ENCODE measurements around the gene PLAA. TPM values are rescaled to one million over a fixed set of nuclear protein-coding genes. Genes with fewer than 3 reads are reported as not detected.
"Not testable (repeated sequence)": the region's sequence is repeated elsewhere in the genome, so short reads cannot be mapped to it uniquely, and the experiment has no call there.

PLAA gene
- polyA plus RNA-seq, 4 donors = 35.3 to 54.0 (median 42.1) TPM

DNA sequence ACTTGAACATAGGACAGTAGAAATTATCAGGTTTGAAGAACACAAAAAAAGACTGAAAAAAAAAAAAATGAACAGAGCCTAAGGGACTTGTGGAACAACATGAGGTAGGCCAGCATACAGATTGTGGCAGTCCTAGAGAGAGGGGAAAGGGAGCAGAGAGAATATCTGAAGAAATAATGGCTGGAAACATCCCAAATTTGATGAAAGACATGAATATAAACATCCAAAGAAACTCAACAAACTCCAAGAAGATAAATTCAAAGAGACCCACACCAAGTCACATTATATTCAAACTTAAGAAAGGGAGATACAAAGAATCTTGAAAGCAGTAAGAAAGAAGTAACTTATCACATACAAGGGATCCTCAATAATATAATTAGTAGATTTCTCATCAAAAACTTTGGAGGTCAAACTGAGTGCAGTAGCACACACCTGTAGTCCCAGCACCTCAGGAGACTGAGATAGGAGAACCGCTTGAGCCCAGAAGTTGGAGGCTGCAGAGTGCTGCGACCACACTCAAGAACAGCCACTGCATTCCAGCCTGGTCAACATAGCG is 9.1 kb downstream of the PLAA start:
- DNase-seq (ENCODE audit: low read depth in 4 of 4, low spot score in 2 of 4) = no peak

DNA sequence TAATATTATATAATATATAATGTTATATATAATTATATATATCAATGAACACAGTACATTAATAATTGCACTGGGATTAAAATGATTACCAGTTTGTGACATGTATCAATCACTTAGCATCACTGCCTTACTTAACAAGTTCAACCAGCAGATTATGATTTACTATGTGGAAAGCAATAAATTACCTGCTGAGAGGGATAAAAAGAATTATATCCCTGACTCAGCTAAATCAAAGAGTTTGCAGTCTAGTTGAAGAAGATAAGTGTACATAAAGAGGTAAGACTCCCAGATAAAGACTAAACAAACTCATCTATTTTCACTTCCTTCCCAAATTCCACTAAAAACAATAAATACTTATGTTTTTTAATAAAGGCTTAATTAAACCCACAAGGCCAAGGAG is 11.2 kb downstream of the PLAA start:
- no peak for DNase-seq (ENCODE audit: low read depth in 4 of 4, low spot score in 2 of 4)

DNA sequence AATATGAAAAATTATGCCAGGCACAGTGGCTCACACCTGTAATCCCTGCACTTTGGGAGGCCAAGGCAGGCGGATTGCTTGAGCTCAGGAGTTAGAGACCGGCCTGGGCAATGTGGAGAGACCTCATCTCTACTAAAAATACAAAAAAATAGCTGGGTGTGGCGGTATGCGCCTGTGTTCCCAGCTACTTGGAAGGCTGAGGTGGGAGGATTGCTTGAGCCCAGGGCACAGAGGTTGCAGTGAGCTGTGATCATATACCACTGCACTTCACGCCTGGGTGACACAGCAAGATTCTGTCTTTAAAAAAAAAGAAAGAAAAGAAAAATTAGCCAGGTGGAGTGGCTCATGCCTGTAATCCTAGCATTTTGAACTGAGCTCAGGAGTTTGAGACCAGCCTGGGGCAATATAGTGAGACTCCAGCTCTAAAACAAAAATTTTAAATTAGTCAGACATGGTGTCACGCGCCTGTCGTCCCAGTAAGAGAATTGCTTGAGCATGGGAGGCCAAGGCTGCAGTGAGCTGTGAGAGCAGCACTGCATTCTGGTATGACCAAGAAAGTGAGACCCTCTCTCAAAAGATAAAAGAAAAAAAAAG is 18.0 kb downstream of the PLAA start:
- DNase-seq (ENCODE audit: low read depth in 4 of 4, low spot score in 2 of 4) = peak in 2 of 4 donors; percentile 0 to 2

DNA sequence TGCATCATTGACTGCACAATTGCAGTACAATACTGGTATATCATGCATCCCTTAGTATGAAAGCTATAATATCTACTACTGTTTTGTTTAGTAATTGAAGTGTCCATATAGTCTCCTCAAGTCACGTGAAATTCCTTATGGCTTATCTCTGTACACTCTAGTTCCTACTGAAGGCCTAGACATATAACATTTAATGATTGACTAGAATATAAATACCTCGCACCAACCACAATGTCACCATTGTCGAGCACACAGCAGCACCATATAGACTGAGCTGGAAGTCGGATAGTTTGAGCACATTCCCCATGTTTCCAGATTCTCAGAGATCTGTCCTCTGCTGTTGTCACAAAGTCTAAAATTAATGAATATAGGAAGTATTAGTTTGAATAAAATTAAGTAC is 21.4 kb downstream of the PLAA start:
- DNase-seq (ENCODE audit: low read depth in 4 of 4, low spot score in 2 of 4) = no peak

DNA sequence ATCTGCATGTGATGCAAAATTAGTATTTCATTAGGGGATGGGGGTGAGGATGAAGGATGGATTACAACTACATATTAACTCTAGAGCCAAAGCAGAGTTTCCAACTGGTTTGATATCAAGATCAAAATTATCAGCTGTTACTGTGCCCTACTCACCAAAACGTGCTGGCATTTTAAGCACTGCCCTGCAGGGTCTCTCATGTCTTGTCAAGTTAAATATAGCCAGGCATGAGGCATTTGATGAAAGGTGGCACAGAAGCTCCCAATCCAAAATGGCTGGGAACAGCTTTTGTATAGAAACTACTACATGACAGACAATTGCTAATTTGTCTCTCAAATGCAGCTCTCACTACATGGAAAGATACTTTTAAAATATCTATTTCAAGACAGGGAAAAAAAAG is 27.3 kb downstream of the PLAA start:
- no peak for DNase-seq (ENCODE audit: low read depth in 4 of 4, low spot score in 2 of 4)

DNA sequence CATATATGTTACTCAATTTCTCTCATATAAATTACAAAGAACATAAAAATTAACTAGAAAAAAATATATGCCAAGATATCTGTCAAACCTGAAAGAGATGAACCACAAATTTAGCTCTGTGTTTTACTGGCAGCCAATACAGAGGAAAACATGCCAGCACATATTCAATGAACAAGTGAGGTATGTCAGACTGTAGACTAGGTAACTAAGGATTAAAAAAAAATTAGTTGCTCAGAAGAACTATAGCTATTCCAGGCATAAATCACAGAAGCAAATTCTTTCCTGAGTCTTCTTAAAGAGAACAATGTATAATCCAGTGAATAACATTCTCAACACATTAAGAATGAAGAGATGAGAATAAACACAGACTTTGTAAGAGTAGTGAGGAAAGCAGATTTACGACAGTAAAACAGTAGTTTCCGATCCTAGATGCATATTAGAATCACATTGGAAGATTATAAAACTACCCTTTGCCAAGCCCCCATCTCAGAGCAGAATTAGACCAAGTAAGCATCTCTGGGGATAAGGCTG is 33.8 kb downstream of the PLAA start:
- no peak for DNase-seq (ENCODE audit: low read depth in 4 of 4, low spot score in 2 of 4)

DNA sequence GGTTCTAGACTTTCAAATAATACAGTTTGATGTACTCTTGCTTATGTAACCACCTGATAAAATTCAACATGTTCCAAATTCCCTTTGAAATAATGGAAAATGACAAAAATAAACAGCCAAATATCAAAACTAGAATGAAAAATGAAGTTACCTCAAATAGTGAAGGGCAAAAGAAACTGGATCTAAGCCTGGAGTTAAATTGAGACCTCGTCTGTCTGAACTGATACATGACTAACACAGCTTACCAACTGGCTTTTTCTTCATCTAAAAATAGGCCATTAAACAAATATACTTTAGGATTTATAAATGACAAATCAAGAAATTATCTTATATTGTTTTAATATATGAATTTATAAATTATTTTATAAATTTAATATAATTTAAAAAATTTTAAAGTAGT is 42.4 kb downstream of the PLAA start:
- DNase-seq (ENCODE audit: low read depth in 4 of 4, low spot score in 2 of 4) = no peak

DNA sequence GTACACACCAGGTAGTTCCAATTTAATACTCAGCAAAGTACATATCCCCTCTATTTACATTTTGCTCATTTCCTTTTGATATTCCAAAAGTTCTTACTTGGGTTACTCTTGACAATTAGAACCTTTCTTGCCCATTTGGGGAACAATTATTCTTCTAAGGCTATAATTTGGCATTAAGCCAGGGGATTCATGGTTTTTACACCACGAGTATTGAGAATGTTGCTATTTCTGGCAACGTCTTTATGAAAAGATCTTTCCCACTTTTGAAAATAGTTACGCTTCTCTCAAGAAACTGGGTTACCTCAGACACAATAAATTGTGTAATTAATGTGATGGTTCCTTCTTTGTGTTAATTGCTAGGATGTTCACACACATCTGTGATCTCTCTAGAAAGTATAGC is 43.0 kb downstream of the PLAA start:
- DNase-seq (ENCODE audit: low read depth in 4 of 4, low spot score in 2 of 4) = no peak

DNA sequence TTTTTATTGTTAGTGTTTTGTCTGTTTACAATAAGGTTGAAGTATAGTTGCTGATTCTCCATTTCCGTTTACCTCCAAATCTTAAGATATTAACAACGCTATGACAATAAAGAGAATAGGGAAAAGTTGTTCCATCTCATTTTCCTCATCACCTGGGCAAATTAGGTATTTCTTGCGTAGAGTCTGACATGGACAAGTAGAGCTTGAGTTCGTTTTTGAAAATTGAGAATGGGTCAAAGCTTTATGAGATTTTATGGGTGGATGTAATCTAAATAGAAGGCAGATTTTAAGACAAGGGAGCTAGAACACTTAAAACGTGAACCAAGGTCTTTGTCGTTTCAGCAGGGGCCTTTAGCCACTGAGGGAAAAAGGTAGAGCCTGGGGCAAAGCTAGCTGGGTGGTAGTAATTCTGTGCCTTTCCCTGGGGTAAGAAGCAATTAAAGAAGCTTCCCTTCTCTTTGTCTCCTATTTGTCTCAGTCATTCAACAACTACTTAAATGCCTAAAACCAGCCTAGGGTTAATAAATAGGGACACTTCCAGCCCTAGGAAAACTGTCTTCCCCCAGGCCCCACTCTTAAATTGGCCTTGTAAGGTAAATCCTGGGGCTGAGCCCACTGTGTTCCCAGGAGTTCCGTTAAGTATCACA is 53.9 kb downstream of the PLAA start:
- DNase-seq (ENCODE audit: low read depth in 4 of 4, low spot score in 2 of 4) = no peak

DNA sequence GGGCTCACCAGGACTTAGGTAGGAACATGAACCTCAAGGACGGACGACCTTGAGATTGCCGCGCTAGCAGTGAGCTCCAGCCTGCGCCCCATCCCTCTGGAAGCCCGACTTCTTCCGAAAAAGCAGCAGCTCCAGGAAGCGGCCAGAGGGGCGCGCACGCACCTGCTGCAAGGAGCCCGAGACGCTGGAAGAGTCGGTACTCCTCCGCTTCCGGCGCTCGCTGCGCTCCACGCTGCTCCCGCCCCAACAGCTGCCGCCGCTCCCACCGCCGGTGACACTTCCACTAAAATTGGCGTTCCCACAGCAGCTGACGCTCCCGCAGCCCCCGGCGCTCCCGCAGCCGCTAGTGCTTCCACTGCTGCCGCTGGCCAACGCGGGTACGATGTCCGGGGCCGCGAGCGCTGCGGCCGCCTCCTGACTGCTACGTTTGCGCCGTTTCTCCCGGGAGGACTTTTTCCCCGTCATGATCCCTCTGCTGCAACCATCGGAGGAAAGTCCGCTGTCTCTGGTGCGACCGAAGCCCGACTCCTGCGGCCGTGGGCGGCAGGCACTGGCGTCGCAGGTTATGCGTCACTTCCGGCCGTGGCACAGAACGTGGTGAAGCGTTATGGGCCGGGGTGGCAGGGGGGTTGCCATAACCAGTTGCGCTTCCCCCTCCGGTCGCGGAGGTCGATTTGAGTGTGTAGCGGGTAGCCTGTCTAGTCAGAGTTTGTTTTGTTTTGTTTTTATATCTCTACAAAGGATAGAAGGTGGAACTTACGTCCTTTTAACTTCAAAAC is 54.6 kb downstream of the PLAA start, which contains the start of gene CAAP1:
Gene CAAP1 (minus strand): TSS at position 552 of the 779 bp plus-strand sequence. CDS start 87 bp downstream, at position 465.
- peak; percentile 83 to 92 (median 85) for DNase-seq (ENCODE audit: low read depth in 4 of 4, low spot score in 2 of 4)

DNA sequence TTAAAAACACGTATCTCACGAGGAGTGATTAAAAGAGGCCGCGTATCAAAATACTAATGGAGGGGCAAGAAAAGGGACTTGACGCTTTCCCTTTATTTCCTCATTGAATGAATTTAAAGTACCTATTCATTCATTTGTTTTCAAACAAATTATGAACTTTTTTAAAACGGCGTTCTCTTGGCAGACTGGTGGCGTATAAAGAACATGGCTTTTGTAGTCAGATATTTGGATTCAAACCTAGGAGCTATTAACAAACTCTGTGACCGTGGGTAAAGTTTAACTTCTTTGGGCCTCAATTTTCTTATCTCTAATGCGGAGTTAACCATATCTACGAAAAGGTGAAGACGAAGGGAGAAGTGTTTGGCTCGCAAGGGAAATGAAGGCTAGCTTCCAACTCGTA is 55.3 kb downstream of the PLAA start:
- peak in 1 of 4 donors; percentile 25 for DNase-seq (ENCODE audit: low read depth in 4 of 4, low spot score in 2 of 4)

DNA sequence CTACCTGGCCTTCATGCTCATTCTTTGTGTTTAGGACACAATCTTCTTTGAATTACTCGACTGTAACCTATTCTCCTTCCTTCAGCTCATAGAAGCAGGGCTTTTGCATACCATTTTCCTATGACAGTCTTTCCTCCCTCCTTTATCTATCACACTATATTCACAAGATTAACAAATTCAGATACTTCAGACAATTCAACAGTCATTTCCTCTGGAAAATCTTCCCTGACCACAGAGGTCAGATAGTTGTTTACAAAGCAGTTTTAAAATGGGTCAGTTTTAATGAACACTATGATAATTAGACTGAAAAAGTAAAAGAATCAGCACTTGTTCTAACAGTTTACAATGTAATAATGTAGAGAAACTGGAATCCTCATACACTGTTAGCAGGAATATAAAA is 58.8 kb downstream of the PLAA start:
- DNase-seq (ENCODE audit: low read depth in 4 of 4, low spot score in 2 of 4) = no peak

DNA sequence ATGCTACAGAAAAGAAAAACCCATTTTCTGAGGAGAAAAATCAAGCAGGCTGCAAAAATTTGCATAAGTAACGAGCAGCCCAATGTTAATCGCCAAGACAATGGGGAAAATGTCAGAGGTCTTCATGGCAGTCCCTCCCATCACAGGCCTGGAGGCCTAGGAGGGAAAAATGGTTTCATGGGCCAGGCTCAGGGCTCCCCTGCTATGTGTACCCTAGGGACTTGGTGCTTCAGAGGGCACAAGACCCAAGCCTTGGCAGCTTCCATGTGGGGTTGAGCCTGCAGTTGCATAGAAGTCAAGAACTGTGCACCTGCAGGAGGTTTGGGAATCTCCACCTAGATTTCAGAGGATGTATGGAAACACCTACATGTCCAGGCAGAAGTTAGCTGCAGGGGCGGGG is 64.9 kb downstream of the PLAA start:
- DNase-seq (ENCODE audit: low read depth in 4 of 4, low spot score in 2 of 4) = no peak

DNA sequence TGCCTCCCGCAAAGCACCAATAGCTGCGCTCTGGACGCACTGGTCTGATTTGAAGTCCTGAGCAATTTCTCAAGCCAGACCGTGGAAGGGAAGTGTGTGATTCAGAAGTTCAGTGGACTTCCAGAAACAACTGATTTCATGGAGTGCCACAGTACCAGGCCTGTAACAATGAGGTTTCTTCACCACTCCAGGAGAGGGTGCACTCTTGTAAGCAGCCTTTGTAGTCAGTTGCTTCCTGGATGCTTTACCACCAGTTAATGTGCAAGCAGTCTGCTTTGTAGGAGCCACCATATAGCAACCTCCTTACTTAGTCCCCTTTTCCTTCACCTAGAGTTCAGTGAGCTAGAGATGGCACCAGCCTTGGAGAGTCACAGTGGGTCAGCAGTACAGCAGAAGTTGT is 66.8 kb downstream of the PLAA start:
- DNase-seq (ENCODE audit: low read depth in 4 of 4, low spot score in 2 of 4) = no peak

DNA sequence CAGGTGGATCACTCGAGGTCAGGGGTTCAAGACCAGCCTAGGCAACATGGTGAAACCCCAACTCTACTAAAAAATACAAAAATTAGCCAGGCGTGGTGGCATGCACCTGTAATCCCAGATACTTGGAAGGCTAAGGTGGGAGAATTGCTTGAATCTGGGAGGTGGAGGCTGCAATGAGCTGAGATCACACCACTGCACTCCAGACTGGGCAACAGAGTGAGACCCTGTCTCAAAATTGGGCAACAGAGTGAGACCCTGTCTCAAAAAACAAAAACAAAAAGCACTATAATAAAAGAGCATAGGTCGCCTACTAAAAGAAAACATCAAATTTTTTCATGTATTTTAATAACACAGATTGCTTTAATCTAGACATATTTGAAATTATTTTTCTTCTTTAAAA is 71.9 kb downstream of the PLAA start:
- DNase-seq (ENCODE audit: low read depth in 4 of 4, low spot score in 2 of 4) = not testable (repeated sequence)

DNA sequence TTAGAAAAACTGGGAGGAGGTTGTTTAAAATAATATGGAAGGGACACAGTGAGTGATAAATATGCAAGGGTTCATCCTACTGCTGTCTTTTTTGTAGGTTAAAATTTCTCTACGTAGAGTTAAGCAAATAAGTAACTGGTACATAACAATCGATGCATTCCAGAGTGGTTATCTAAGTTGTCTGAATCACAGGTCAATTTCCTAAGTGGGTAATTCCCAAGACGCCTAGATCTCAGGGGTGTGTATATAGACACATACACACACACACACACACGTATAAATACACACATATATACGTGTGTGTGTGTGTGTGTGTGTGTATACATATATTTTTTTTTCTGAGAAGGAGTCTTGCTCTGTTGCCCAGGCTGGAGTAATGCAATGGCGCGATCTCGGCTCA is 76.8 kb downstream of the PLAA start:
- no peak for DNase-seq (ENCODE audit: low read depth in 4 of 4, low spot score in 2 of 4)

DNA sequence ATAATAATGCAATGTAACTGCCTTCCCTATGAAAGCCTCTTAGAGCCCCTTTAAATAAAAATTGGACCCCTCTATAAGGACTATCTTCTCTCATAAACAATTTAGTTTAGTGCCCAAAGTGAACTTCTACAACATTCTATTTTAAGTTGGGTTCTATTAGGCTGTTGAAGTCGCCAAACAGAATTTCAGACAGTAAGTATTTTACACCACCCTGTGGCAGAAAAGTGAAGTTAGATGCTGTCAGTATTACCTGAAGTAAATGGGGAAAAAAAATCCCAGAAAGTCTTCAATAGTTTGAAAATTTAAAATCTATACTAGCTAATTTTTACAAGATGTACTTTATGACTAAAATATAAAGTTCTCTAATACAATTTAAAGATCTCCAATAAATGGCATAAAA is 84.0 kb downstream of the PLAA start:
- peak in 1 of 4 donors; percentile 10 for DNase-seq (ENCODE audit: low read depth in 4 of 4, low spot score in 2 of 4)

DNA sequence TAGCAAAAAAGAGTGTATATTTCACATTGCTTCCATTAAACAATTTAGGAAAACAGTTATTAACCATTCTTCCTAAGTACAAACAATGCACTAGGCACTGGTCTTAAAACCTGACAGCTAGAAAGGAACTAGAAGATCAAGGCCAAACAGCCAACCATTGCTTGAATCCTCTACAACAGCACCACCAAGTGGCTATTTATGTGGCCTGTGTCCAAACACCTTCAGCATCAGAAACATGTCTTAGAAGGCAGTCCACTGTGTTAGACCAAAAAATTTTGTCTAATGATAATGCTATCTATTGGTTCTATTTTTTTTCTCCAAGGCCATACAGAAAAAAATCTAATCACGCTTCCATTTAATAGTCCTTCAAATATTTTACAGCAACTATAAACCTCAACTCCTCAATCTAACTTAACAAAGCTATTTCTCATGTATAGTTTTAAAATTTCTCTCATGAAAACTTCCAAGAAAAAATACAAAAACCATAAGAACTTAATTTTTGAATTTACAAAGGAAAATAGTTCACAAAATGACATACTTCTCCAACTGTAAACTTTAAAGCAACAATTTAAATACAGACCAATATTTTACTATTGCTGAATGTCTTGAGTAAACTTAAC is 90.5 kb downstream of the PLAA start:
- DNase-seq (ENCODE audit: low read depth in 4 of 4, low spot score in 2 of 4) = peak in 1 of 4 donors; percentile 23
